GM18502 (cell line): ENCODE results near the gene DCDC2.
A peak's percentile ranks its signal among the peaks of the same experiment; 100 is the strongest.
"Not testable (repeated sequence)": the region's sequence is repeated elsewhere in the genome, so short reads cannot be mapped to it uniquely, and the experiment has no call there.

ENCODE experiments used
- ATAC-seq: cut with Tn5 transposase; IDR thresholded peaks from one replicate; pipeline ENCODE4 v1.9.1; 2021; ENCODE audit warnings: mild to moderate bottlenecking; ENCODE audit not compliant: unreplicated experiment, poor library complexity

DCDC2 gene

GRCh38 chr6:24228681-24229255 is 129.1 kb downstream of the DCDC2 start:
- peak; percentile 66 for ATAC-seq

- no peak for ATAC-seq
These were observed 129.7 kb downstream of the DCDC2 start for GRCh38 chr6:24228123-24228522.

GRCh38 chr6:24227556-24227955 is 130.3 kb downstream of the DCDC2 start:
- no peak for ATAC-seq

GRCh38 chr6:24226541-24226940 is 131.3 kb downstream of the DCDC2 start:
- ATAC-seq = no peak

- no peak for ATAC-seq
These were observed 132.0 kb downstream of the DCDC2 start for GRCh38 chr6:24225838-24226237.

GRCh38 chr6:24223115-24223919 is 134.5 kb downstream of the DCDC2 start:
- no peak for ATAC-seq

- no peak for ATAC-seq
These were observed 138.2 kb downstream of the DCDC2 start for GRCh38 chr6:24219670-24220069.

GRCh38 chr6:24214984-24215383 is 142.9 kb downstream of the DCDC2 start:
- ATAC-seq = no peak

- no peak for ATAC-seq
These were observed 150.4 kb downstream of the DCDC2 start for GRCh38 chr6:24207413-24207812.

GRCh38 chr6:24205020-24205492 is 152.8 kb downstream of the DCDC2 start:
- ATAC-seq = no peak

GRCh38 chr6:24204113-24204512 is 153.7 kb downstream of the DCDC2 start:
- not testable (repeated sequence) for ATAC-seq

GRCh38 chr6:24197892-24198291 is 160.0 kb downstream of the DCDC2 start:
- ATAC-seq = no peak

- ATAC-seq = no peak
These were observed 161.8 kb downstream of the DCDC2 start for GRCh38 chr6:24195836-24196597.

GRCh38 chr6:24194978-24195700 is 162.7 kb downstream of the DCDC2 start:
- no peak for ATAC-seq

- no peak for ATAC-seq
These were observed 164.5 kb downstream of the DCDC2 start for GRCh38 chr6:24193364-24193763.

- no peak for ATAC-seq
These were observed 166.5 kb downstream of the DCDC2 start for GRCh38 chr6:24191346-24191745.

- ATAC-seq = no peak
These were observed 169.2 kb downstream of the DCDC2 start for GRCh38 chr6:24188578-24189080.

GRCh38 chr6:24187965-24188577 is 169.8 kb downstream of the DCDC2 start:
- no peak for ATAC-seq

- ATAC-seq = no peak
These were observed 171.5 kb downstream of the DCDC2 start for GRCh38 chr6:24186349-24186748.

- no peak for ATAC-seq
These were observed 174.3 kb downstream of the DCDC2 start for GRCh38 chr6:24183584-24183983.
